ENCODE data around the gene MRI1. TPM values are rescaled to one million over a fixed set of nuclear protein-coding genes. Genes with fewer than 3 reads are reported as not detected.

The MRI1 gene
- polyA plus RNA-seq, 1 donor (not counting 4 experiments of a cell fraction or from before 2014, with no cell fraction given): 22.8 TPM

- H3K4me1 ChIP-seq (ENCODE audit: control insufficient read depth, extremely low read depth, insufficient read depth, low read length): peaks cover 30% of the 10 kb centered on the region
- FAIRE-seq (peak; percentile 36), DNase-seq (ENCODE audit: low read depth, low spot score) (no peak)
- H3K27me3 ChIP-seq (ENCODE audit: control insufficient read depth, extremely low read depth, insufficient read depth, low read length): no peaks in the 10 kb centered on the region
- H2AFZ ChIP-seq (ENCODE audit: control insufficient read depth, low read length): no peak overlapping the region
- H3K9ac ChIP-seq (ENCODE audit: control insufficient read depth, extremely low read depth, insufficient read depth, low read length): peak overlapping the region; percentile 75
- H3K79me2 ChIP-seq (ENCODE audit: control insufficient read depth, insufficient read depth, low read length): peaks cover 4% of the 10 kb centered on the region
- dilution Hi-C loops (cut with MboI; ENCODE audit: extremely low pct_ligation_motif_present, low sequenced_read_pairs): no loop called here
- H3K9me3 ChIP-seq (ENCODE audit: control insufficient read depth, low read depth, low read length): no peaks in the 10 kb centered on the region
- H3K36me3 ChIP-seq (ENCODE audit: control insufficient read depth in 2 of 2, extremely low read depth in 1 of 2, insufficient read depth in 2 of 2, low read length in 2 of 2): no peaks in the 10 kb centered on the region
- H3K4me3 ChIP-seq (ENCODE audit: control insufficient read depth in 2 of 3, extremely low read depth in 1 of 3, insufficient read depth in 2 of 3, low read depth in 1 of 3, low read length in 3 of 3): peak overlapping the region; percentile 76 to 90 (median 79)
- H4K20me1 ChIP-seq (ENCODE audit: control insufficient read depth, extremely low read depth, insufficient read depth, low read length): no peaks in the 10 kb centered on the region
- H3K4me2 ChIP-seq (ENCODE audit: control insufficient read depth, extremely low read depth, insufficient read depth, low read depth, low read length): peak overlapping the region; percentile 73
- peak overlapping the region; percentile 91 for H3K27ac ChIP-seq (ENCODE audit: control insufficient read depth, insufficient read depth, low read length)
- TF ChIP-seq CTCF (optimal IDR thresholded peaks at IDR 0.05 in 1 of 3, IDR thresholded peaks at IDR 0.05 in 1 of 3, conservative IDR thresholded peaks at IDR 0.05 in 1 of 3; ENCODE audit: extremely low read depth in 1 of 3, insufficient read depth in 2 of 3, low read length in 3 of 3): no peak
- no peak for TF ChIP-seq EZH2 (IDR thresholded peaks at IDR 0.05; ENCODE audit: low read length)
- H3K9me1 ChIP-seq (ENCODE audit: control insufficient read depth, extremely low read depth, insufficient read depth, low read length): peaks cover 2% of the 10 kb centered on the region
Measured at GRCh38 chr19:13797058-13797440, 32.7 kb downstream of the MRI1 start.

GRCh38 chr19:13797870-13798269 is 33.5 kb downstream of the MRI1 start:
- Histone ChIP-seq H3K4me2 (ENCODE audit: control insufficient read depth, extremely low read depth, insufficient read depth, low read depth, low read length) (peak overlapping the region; percentile 73), H2AFZ (ENCODE audit: control insufficient read depth, low read length) (no peak overlapping the region), H3K9me3 (ENCODE audit: control insufficient read depth, low read depth, low read length) (no peaks in the 10 kb centered on the region), H3K27me3 (ENCODE audit: control insufficient read depth, extremely low read depth, insufficient read depth, low read length) (no peaks in the 10 kb centered on the region), H3K9ac (ENCODE audit: control insufficient read depth, extremely low read depth, insufficient read depth, low read length) (no peak overlapping the region), H3K4me1 (ENCODE audit: control insufficient read depth, extremely low read depth, insufficient read depth, low read length) (peaks cover 30% of the 10 kb centered on the region), H3K36me3 (ENCODE audit: control insufficient read depth in 2 of 2, extremely low read depth in 1 of 2, insufficient read depth in 2 of 2, low read length in 2 of 2) (peaks cover 0 to under 1% of the 10 kb centered on the region in 2 experiments), H4K20me1 (ENCODE audit: control insufficient read depth, extremely low read depth, insufficient read depth, low read length) (no peaks in the 10 kb centered on the region), H3K27ac (ENCODE audit: control insufficient read depth, insufficient read depth, low read length) (peak overlapping the region; percentile 91), H3K79me2 (ENCODE audit: control insufficient read depth, insufficient read depth, low read length) (peaks cover 4% of the 10 kb centered on the region), H3K4me3 (ENCODE audit: control insufficient read depth in 2 of 3, extremely low read depth in 1 of 3, insufficient read depth in 2 of 3, low read depth in 1 of 3, low read length in 3 of 3) (no peak overlapping the region), H3K9me1 (ENCODE audit: control insufficient read depth, extremely low read depth, insufficient read depth, low read length) (peaks cover 2% of the 10 kb centered on the region)
- DNase-seq (ENCODE audit: low read depth, low spot score): no peak
- dilution Hi-C loops (cut with MboI; ENCODE audit: extremely low pct_ligation_motif_present, low sequenced_read_pairs): no loop called here
- no peak for TF ChIP-seq EZH2 (IDR thresholded peaks at IDR 0.05; ENCODE audit: low read length)
- no peak for TF ChIP-seq CTCF (optimal IDR thresholded peaks at IDR 0.05 in 1 of 3, IDR thresholded peaks at IDR 0.05 in 1 of 3, conservative IDR thresholded peaks at IDR 0.05 in 1 of 3; ENCODE audit: extremely low read depth in 1 of 3, insufficient read depth in 2 of 3, low read length in 3 of 3)
- peak; percentile 66 for FAIRE-seq

Measured in keratinocyte (primary cell).